ENCODE data around the gene PLEKHM3.

Gene PLEKHM3

DNA sequence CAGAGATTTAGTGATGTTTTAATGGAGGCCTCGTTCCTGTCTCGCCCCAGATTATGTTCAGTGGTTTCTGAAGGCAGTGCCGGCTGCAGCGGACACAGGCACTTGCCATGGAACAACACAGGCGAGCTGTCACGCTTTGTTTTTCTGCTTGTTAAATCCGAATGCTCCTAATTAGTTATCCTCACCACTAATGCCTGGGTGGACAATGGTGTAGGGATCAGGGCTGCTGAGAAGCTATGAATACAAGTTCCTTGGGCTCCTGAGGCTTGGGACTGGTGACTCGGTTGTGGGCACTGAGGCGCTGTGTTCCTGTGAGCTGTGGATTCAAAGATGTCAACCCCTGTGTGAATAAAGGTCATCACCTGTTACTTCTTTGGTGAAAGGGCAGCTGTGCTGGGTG, 123.5 kb downstream of the PLEKHM3 start:
- no peak for DNase-seq (ENCODE audit: low spot score)
- TF ChIP-seq, protein P1, sequence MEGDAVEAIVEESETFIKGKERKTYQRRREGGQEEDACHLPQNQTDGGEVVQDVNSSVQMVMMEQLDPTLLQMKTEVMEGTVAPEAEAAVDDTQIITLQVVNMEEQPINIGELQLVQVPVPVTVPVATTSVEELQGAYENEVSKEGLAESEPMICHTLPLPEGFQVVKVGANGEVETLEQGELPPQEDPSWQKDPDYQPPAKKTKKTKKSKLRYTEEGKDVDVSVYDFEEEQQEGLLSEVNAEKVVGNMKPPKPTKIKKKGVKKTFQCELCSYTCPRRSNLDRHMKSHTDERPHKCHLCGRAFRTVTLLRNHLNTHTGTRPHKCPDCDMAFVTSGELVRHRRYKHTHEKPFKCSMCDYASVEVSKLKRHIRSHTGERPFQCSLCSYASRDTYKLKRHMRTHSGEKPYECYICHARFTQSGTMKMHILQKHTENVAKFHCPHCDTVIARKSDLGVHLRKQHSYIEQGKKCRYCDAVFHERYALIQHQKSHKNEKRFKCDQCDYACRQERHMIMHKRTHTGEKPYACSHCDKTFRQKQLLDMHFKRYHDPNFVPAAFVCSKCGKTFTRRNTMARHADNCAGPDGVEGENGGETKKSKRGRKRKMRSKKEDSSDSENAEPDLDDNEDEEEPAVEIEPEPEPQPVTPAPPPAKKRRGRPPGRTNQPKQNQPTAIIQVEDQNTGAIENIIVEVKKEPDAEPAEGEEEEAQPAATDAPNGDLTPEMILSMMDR (IDR thresholded peaks at IDR 0.05) = no peak
- H3K27ac ChIP-seq = no peak overlapping the region
- H3K4me3 ChIP-seq = no peak overlapping the region

DNA sequence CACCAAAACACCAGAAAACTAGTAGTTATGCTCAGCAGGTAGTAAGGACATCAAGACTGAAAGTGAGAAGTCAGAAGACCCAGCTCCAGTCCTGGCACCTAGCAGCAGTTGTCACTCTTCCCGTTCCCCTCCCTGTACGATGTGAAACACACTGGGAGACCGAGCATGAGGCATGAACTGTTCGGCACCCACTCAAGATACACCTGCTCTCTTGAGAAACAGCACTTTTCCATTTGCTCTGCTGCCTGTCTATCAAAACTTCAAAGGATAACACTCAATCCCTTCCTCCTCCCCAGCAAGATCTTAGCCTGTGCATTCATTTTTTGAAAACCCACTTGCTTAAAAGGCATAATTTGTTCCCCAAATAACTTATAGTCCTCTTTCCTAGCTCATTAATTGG, 123.9 kb downstream of the PLEKHM3 start:
- TF ChIP-seq, protein P1 (IDR thresholded peaks at IDR 0.05) = no peak
- no peak for DNase-seq (ENCODE audit: low spot score)
- Histone ChIP-seq H3K27ac (no peak overlapping the region), H3K4me3 (no peak overlapping the region)

DNA sequence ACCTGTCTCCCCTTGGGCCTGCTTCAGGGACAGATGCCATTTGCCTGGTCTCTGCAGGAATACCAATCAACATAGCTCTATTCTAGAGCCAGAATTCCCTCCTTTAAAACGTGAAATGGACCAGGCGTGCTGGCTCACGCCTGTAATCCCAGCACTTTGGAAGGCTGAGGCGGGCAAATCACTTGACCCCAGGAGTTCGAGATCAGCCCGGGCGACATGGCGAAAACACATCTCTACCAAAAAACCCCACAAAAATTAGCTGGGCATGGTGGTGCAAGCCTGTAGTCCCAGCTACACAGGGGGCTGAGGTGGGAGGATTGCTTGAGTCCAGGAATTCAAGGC, 127.0 kb downstream of the PLEKHM3 start:
- TF ChIP-seq, protein P1 (IDR thresholded peaks at IDR 0.05) = no peak
- no peak for DNase-seq (ENCODE audit: low spot score)
- Histone ChIP-seq H3K4me3 (no peak overlapping the region), H3K27ac (no peak overlapping the region)

DNA sequence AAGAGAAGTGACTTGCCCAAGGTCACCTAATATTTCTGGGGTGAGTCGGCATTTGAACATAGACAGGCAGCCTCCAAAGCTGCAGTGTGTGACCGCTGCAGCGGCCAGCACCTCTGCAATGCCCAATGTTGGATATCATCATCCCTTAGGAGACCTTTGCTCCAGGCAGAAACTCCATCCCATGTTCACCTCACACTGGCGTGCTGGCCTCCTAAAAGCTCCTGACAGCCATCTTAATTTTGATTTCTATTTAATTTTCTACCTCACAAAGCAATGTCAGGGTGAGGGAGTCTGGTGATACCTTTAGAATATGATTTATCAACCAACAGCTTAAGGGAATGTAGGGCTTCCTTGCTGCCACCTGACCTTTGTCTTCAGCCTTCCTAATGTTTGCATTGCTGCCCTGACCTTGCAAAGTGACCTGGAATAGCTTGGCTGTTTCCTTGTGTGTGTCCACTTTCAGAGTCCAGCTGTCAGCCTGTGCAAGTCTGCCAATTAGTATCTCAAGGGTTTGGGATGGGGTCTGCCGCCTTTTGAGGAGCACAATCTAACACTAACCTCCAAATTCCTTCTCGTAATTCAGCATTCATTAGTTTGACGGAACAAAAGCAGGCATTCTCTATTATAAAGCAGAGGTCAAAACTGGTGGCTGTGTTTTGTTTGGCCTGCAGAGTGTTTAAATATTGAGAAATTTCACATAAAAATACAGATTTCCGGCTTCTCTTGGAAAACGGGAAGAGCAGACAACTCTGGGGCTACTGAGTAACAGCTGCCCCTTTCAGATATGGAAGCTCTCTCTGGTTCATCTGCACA, 127.6 kb downstream of the PLEKHM3 start:
- no peak for DNase-seq (ENCODE audit: low spot score)
- Histone ChIP-seq H3K4me3 (no peak overlapping the region), H3K27ac (no peak overlapping the region)
- TF ChIP-seq, protein P1 (IDR thresholded peaks at IDR 0.05) = no peak

DNA sequence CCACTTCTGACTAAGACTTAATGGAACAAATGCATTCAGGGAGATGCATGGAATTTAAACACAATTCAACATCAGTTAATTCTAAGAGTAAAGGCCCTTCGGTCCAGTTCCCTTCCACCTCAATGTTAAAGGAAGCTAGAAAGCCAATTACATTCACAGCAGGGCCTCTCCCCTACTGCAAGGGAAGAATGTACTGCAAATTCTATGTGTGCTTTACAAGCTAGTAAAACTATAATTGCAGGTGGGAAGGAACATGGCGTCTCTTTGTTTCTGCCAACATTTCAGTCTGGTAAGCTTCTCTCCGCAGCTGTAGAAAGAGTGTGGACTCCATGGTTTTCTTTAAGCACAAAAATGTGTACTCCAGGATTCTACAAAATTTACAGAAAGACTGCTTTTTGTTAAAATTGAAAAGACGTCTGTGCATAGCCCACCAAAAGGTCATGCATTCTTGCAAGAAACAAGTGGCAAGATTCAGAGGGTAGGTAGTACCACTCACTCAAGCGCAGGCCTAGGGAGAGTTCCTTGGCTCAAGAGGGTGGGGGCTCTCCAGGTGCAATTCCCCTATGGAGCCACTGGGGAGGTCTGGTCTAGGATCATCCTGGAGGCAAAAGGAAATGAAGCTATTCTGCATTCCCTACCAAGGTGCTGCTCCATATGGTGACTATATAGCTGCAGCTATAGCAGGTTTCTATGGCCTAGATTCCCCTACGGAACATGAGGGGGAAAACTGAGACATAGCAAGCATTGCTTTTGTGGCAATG, 128.6 kb downstream of the PLEKHM3 start:
- TF ChIP-seq, protein P1 (IDR thresholded peaks at IDR 0.05) = no peak
- no peak overlapping the region for H3K4me3 ChIP-seq
- no peak overlapping the region for H3K27ac ChIP-seq
- DNase-seq (ENCODE audit: low spot score) = no peak

DNA sequence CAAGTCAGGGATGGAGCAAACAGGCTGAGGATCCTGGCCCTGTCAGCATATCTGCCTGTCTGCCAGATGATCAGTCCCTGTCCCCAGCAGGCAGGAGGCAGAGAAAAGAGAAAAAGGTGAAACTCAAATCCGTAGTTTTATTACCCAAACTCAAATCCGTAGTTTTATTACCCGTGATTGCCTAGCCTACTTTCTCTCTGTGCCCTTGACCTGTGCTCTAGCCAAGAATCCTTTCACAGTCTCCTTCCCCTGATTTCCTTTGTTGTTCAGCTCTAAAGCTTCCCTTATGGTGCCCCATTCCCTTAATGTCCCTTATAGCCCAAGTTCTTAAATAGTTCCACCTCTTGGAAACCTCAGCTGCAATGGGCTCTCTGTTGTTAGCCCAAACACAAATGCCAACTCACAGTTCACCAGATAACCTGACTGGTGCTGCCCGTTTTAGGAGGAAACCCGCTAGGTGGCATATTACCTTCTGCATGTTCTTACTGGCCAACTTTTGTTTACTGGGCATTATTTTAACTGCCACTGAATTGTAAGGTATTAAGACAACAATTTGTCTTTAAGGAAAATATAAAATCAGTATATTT, 130.0 kb downstream of the PLEKHM3 start:
- no peak overlapping the region for H3K4me3 ChIP-seq
- no peak overlapping the region for H3K27ac ChIP-seq
- DNase-seq (ENCODE audit: low spot score) = no peak
- TF ChIP-seq, protein P1 (IDR thresholded peaks at IDR 0.05) = no peak

All from coronary artery (tissue), 2 donors.